ENCODE measurements around the gene ANTXR1.

The ANTXR1 gene

GRCh38 chr2:69291004-69291650 lies 278.1 kb downstream of the ANTXR1 start:
- no peak for DNase-seq

- DNase-seq, result no peak
Observed at GRCh38 chr2:69291721-69292120, 278.7 kb downstream of the ANTXR1 start.

GRCh38 chr2:69292256-69292655 lies 279.3 kb downstream of the ANTXR1 start:
- no peak for DNase-seq

- no peak for DNase-seq
Observed at GRCh38 chr2:69296421-69296820, 283.4 kb downstream of the ANTXR1 start.

GRCh38 chr2:69297216-69297615 lies 284.2 kb downstream of the ANTXR1 start:
- no peak for DNase-seq

GRCh38 chr2:69298261-69298660 lies 285.3 kb downstream of the ANTXR1 start:
- DNase-seq, result peak in 1 of 2 donors; percentile 5

- DNase-seq, result no peak
Observed at GRCh38 chr2:69298862-69299261, 285.9 kb downstream of the ANTXR1 start.
